Fibroblast of the aortic adventitia (primary cell): ENCODE data around the gene BPIFA1. TPM values are rescaled to one million over a fixed set of nuclear protein-coding genes. Genes with fewer than 3 reads are reported as not detected.

Source experiments
- DNase-seq: peaks from one replicate; pipeline ENCODE4 v3.0.0-alpha.2; 2010; ENCODE audit warnings: low read depth
- H3K4me3 ChIP-seq: 2 replicates; pipeline ENCODE4 v1.5.1; 2011; ENCODE audit warnings: low read depth, mild to moderate bottlenecking, control low read depth, low read length, moderate library complexity
- CTCF ChIP-seq: IDR thresholded peaks from 2 replicates; pipeline ENCODE4 v1.5.1; 2011; ENCODE audit warnings: mild to moderate bottlenecking, low read length, control low read depth, inconsistent platforms; ENCODE audit not compliant: insufficient read depth
- total RNA-seq: library from RNA; depleted of rRNA; stranded (reverse); fragments of >200 nt; gene quantifications from 2 replicates; pipeline ENCODE4 v1.2.3, GENCODE V29; 2012; ENCODE audit warnings: low replicate concordance

Gene BPIFA1
- total RNA-seq, 1 donor, result not detected

DNA sequence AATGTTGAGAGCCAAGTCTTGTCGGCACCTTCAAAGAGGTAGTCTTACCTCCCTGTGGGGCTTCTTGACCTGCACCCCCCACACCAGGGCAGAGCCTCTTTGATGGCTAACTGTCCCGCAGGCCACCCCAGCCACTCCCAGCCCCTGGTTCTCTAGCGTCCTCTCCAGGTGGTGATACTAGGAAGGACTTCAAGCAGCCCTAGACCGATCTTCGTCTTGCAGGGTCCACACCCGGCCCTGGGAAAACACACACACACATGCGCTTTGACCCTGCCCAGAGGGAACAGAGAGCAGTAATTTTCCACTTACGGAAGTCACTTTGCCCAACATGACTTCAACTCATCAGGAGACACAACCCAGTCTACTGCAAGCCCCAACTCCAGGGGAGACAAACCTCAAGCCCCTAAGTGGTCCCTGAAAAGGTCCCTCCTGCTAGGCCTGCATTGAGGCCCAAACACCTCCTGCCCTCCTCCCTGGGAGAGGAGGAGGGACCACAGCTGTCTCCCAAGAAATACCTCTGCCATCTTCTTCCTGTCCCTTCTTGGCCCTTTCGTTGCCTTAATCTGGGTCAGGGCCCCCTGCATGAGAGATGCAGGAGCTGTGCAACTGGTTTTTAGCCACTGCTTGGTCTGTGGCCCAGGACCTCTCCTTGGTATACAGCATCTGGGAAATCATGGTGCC lies 44.3 kb downstream of the BPIFA1 start:
- no peak for DNase-seq
- TF ChIP-seq CTCF, result no peak
- no peak overlapping the region for H3K4me3 ChIP-seq

- no peak for TF ChIP-seq CTCF
- no peak overlapping the region for H3K4me3 ChIP-seq
These were observed 45.0 kb downstream of the BPIFA1 start for GRCh38 chr20:33280775-33281174.

GRCh38 chr20:33281550-33282146 lies 45.9 kb downstream of the BPIFA1 start:
- no peak for DNase-seq
- no peak for TF ChIP-seq CTCF
- H3K4me3 ChIP-seq, result no peak overlapping the region

More at GRCh38 chr20:33280775-33281174, 45.0 kb downstream of the BPIFA1 start:
- DNase-seq, result no peak

- TF ChIP-seq CTCF, result no peak
- no peak for DNase-seq
- no peak overlapping the region for H3K4me3 ChIP-seq
These were observed 46.6 kb downstream of the BPIFA1 start for GRCh38 chr20:33282196-33282934.

DNA sequence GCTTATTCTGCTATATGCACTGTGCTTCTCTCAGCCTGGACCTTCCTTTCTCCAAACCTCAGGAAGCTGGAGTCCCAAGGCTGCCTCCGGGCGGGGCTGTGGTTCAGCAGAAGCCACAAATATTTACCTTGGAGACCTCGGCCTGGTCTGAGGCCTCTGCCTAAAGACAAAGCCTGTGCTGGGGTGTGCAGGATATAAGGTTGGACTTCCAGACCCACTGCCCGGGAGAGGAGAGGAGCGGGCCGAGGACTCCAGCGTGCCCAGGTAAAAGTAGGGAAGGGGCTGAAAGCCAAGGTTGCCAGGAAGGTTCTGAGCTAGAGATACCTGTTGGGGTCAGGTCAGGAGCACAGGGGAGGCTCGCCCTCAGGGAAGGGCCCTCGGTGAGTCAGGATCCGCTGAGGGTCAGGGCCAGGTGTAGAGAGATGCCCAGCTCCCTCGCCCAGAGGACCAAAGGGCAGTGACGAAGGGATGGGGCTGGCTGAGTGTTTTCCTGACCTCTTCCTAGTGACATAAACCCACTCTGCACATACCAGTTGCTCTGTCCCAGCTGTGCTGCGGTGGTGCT lies 47.3 kb downstream of the BPIFA1 start, which contains the start of gene BPIFB1:
Gene BPIFB1 (plus strand): TSS at position 224 of the 565 bp plus-strand sequence. CDS start 2,860 bp downstream, outside the sequence.
- H3K4me3 ChIP-seq, result no peak within 1 kb of the TSS
- no peak for TF ChIP-seq CTCF
- DNase-seq, result no peak

GRCh38 chr20:33284284-33284683 lies 48.5 kb downstream of the BPIFA1 start:
- no peak for TF ChIP-seq CTCF
- no peak overlapping the region for H3K4me3 ChIP-seq
- no peak for DNase-seq
